ENCODE data around the gene PCNX3. TPM values are rescaled to one million over a fixed set of nuclear protein-coding genes. Genes with fewer than 3 reads are reported as not detected.
A peak's percentile ranks its signal among the peaks of the same experiment; 100 is the strongest.

Gene PCNX3
- total and polyA plus RNA-seq, 10 of the 15 experiments (the other 5 are each of a cell fraction or from before 2014, with no cell fraction given) = 0.03 to 46.6 (median 8.4) TPM

DNA sequence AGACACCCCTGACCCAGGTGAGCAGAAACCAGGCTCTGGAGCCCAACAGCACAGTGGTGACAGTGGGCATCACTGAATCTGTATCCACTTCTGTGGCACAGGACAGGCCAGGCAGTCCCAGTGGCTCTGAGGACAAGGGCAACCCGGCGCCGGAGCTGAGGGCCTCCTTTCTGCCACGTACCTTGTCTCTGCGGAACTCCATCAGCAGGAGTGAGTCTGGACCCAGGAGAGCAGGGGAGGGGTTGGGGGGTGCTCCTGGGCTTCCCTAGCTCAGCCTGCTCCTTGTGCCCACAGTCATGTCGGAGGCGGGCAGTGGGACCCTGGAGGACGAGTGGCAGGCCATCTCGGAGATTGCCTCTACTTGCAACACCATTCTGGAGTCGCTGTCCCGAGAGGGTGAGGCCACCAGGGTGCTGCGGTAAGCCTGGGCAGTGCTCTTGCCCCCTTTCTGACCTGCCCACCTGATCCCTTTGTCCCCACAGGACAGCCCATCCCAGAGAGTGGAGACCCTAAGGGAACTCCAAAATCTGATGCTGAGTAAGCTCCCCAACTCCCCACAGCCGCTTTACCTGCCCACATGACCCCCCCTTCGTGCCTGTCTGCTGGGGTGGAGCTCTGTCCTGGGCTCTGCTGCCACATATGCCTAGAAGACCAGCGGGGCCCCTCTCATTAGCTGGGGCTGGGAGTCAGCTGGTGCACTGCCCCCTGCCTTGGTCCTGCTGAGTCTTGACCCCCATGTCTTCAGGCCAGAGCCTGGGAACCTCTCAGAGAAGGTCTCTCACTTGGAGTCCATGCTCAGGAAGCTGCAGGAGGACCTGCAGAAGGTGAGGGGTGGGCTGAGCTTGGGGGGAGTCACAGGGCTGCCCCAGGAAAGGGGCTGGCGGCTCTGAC lies 34.3 kb downstream of the PCNX3 start (continued):
- TF ChIP-seq, protein P1, sequence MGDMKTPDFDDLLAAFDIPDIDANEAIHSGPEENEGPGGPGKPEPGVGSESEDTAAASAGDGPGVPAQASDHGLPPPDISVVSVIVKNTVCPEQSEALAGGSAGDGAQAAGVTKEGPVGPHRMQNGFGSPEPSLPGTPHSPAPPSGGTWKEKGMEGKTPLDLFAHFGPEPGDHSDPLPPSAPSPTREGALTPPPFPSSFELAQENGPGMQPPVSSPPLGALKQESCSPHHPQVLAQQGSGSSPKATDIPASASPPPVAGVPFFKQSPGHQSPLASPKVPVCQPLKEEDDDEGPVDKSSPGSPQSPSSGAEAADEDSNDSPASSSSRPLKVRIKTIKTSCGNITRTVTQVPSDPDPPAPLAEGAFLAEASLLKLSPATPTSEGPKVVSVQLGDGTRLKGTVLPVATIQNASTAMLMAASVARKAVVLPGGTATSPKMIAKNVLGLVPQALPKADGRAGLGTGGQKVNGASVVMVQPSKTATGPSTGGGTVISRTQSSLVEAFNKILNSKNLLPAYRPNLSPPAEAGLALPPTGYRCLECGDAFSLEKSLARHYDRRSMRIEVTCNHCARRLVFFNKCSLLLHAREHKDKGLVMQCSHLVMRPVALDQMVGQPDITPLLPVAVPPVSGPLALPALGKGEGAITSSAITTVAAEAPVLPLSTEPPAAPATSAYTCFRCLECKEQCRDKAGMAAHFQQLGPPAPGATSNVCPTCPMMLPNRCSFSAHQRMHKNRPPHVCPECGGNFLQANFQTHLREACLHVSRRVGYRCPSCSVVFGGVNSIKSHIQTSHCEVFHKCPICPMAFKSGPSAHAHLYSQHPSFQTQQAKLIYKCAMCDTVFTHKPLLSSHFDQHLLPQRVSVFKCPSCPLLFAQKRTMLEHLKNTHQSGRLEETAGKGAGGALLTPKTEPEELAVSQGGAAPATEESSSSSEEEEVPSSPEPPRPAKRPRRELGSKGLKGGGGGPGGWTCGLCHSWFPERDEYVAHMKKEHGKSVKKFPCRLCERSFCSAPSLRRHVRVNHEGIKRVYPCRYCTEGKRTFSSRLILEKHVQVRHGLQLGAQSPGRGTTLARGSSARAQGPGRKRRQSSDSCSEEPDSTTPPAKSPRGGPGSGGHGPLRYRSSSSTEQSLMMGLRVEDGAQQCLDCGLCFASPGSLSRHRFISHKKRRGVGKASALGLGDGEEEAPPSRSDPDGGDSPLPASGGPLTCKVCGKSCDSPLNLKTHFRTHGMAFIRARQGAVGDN (IDR thresholded peaks at IDR 0.05) = no peak
- TF ChIP-seq POLR2AphosphoS5 (IDR thresholded peaks at IDR 0.05; ENCODE audit: low read length) = no peak; the same call in 1 of the 2 replicates
- TF ChIP-seq ZBED1 (IDR thresholded peaks at IDR 0.05; ENCODE audit: borderline replicate concordance) = no peak

GRCh38 chr11:65650547-65651338 lies 35.2 kb downstream of the PCNX3 start:
- TF ChIP-seq CREM (IDR thresholded peaks at IDR 0.05; ENCODE audit: low read depth) (no peak), SRF (IDR thresholded peaks at IDR 0.05; ENCODE audit: low read depth in 2 of 2, low read length in 2 of 2) (0 out of 4 replicates have a peak, but pooled peaks of 1 of the 2 experiments have one; percentile 46), ZNF384 (IDR thresholded peaks at IDR 0.05; ENCODE audit: borderline replicate concordance, low read depth, low read length) (no peak), SMAD5 (IDR thresholded peaks at IDR 0.05; ENCODE audit: low read depth) (no peak), ZSCAN29 (IDR thresholded peaks at IDR 0.05) (no peak)
- TF ChIP-seq, protein P2, sequence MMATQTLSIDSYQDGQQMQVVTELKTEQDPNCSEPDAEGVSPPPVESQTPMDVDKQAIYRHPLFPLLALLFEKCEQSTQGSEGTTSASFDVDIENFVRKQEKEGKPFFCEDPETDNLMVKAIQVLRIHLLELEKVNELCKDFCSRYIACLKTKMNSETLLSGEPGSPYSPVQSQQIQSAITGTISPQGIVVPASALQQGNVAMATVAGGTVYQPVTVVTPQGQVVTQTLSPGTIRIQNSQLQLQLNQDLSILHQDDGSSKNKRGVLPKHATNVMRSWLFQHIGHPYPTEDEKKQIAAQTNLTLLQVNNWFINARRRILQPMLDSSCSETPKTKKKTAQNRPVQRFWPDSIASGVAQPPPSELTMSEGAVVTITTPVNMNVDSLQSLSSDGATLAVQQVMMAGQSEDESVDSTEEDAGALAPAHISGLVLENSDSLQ (IDR thresholded peaks at IDR 0.05) = no peak
- FAIRE-seq (no peak), ATAC-seq (no peak), DNase-seq (ENCODE audit: low read depth, low spot score) (no peak)
- in situ Hi-C loops (cut with MboI) (no loop called here), intact Hi-C loops (cut with micrococcal nuclease; ENCODE audit: unreplicated experiment) (no loop called here)
- Histone ChIP-seq H2AFZ (ENCODE audit: control insufficient read depth, low read depth, low read length) (no peak overlapping the region), H3K9me3 (replicated peaks; ENCODE audit: control insufficient read depth, insufficient read depth, low read length) (no peaks in the 10 kb centered on the region), H3K36me3 (ENCODE audit: control insufficient read depth in 2 of 2, insufficient read depth in 2 of 2, low read length in 1 of 2) (peaks cover 23 to 34% of the 10 kb centered on the region in 2 experiments), H3K27ac (ENCODE audit: control insufficient read depth, insufficient read depth) (no peak overlapping the region), H4K20me1 (ENCODE audit: control insufficient read depth, insufficient read depth) (no peaks in the 10 kb centered on the region), H3K4me3 (no peak overlapping the region), H3K27me3 (replicated peaks in 1 of 2; ENCODE audit: control insufficient read depth in 2 of 2, insufficient read depth in 2 of 2, low read length in 1 of 2) (no peaks in the 10 kb centered on the region), H3K9ac (ENCODE audit: control insufficient read depth, insufficient read depth, low read length) (no peak overlapping the region), H3K79me2 (ENCODE audit: control insufficient read depth, insufficient read depth, low read length) (no peaks in the 10 kb centered on the region; the same call in none of the 2 replicates), H3K4me1 (ENCODE audit: control insufficient read depth, insufficient read depth, low read length) (peaks cover 16% of the 10 kb centered on the region), H3K4me2 (ENCODE audit: control insufficient read depth, insufficient read depth) (no peak overlapping the region)
- BruUV-seq (replicated peaks) = no TSS peak
- ChIA-PET RAD21 (ENCODE audit: unreplicated experiment) (interaction anchor here (1.9 to 2.7 kb wide), 3 partner anchors 10 to 36 kb away, joined by 4 to 23 read pairs (median 9); partner anchors contain the start of genes PCNX3 and SIPA1), CTCF (interaction anchor here (0.6 to 3.5 kb wide), 2 partner anchors 25 to 833 kb away, joined by 3 to 18 read pairs; no protein-coding TSS in a partner anchor), SMC1A (ENCODE audit: uncharacterized antibody, unreplicated experiment) (interaction anchor here (3.1 to 4.0 kb wide), 2 partner anchors 12 kb away, joined by 19 to 33 read pairs; partner anchors contain the start of genes RELA and SIPA1), POLR2A (interaction anchor here (0.5 to 7.9 kb wide), 3 partner anchors 10 to 55 kb away, joined by 4 to 100 read pairs (median 49); partner anchors contain the start of genes RELA and SIPA1)
- whole genome bisulfite sequencing (ENCODE audit: insufficient coverage, insufficient replicate concordance, low lambda C conversion rate, missing lambda C conversion rate) = 78% methylated on average over 16 of the region's 20 CpGs
